Measurements from ENCODE around the gene PHKA1.
"Not testable (repeated sequence)": the region's sequence is repeated elsewhere in the genome, so short reads cannot be mapped to it uniquely, and the experiment has no call there.

Gene PHKA1

DNA sequence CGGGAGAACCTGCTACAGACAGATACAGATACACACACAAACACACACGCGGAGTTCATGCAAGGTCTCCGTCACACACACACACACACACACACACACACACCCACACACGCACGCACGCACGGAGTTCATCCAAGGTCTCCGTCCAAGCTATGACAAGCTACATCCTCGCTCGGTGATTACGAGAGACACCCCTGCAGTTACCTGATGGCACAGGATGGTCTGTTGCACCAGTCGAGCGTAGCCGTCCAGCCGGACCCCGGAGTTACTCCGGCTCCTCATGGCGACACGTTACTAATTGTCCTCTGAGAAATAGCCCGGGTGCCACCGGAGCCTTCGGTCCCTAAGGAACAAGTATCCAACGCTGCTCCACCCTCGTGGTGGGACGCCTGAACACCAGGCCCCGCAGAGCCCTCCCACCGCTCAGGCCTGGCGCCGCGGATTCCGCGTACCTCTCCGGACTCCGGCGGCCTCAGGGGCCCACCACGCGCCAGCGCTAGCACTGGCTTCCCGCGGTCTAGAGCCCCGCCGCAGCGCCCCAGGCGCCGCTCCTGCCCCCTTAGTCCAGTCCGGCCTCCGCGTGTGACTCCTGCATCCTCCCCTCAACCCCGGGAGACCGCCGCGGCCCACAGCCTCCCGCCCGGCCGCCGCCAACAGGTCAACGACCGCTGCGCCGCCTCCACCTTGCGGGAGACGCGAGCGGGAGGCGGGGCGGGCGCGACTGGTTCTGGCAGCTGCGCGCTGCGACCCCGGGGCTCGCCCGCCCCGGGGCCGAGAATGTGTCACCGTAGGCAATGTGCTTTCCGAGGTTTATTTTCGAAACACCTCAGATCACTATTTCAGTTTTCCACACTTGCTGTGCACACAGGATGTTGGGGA lies at the start of gene PHKA1:
PHKA1 (minus strand) TSS at position 708 of the 879 bp plus-strand sequence; CDS start at position 282, 426 bp downstream.
- peak in 23 of 58 donors; percentile 0 to 24 (median 2) for DNase-seq

DNA sequence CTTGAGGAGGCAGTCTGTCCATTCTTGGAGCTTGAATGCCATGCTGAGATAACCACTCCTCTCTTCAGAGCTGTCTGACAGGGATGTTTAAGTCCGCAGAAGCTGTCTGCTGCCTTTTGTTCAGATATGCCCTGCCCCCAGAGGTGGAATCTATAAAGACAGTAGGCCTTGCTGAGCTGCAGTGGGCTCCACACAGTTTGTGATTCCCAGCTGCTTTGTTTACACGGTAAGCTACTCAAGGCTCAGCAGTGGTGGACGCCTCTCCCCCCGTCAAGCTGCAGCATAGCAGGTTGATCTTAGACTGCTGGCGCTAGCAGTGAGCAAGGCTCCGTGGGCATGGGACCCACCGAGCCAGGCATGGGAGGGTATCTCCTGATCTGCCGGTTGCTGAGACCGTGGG lies 46.3 kb upstream of the PHKA1 start:
- DNase-seq, result not testable (repeated sequence)

DNA sequence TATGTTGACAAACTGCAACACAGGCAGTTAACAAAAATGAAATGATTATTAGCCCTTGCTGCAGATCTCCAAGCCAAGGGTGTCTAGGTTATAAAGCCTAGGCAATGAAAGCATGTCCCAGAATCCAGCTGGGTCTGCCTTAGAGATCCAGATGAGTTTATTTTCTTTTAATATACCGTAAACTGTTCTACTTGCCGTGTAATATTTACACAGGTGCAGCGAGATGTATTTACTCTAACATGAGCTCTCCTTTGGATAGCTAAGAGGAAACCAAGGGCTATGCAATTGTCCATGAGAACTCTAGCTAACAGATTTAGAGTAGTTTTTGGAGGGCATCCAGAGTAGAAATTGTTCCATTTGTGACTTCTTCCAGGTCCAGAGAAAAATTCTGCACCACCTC lies 34.4 kb upstream of the PHKA1 start:
- DNase-seq, result not testable (repeated sequence)

DNA sequence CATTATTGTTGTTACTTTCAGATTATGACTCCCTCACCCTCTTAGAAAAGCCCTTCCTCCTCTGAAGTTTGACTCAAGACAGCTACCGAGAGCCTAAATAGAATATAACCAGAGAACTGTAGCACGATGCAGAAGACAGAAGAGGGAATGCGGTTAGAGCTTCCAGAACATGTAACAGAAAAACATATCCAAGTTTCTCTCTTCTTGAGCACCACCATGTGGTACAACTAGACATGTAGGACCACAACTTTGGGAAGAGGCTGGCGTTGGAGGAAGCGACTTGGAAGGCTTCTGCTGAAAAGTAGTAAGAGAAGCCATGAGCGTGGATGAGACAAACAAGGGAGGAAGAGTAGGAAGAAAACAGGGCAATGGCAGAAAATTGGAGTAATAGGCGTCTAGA lies 31.4 kb upstream of the PHKA1 start:
- DNase-seq, result not testable (repeated sequence)

DNA sequence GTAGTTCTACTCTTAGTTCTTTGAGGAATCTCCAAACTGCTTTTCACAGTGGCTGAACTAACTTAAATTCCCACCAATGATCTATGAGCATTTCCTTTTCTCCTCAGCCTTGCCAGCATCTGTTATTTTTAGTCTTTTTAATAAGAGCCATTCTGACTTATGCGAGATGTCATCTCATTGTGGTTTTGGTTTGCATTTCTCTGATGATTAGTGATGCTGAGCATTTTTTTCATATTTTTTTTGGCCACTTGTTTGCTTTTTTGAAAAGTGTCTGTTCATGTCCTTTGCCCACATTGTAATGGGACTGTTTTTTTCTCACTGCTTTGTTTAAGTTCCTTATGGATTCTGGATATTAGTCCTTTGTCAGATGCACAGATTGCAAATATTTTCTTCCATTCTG lies 21.5 kb upstream of the PHKA1 start:
- no peak for DNase-seq

DNA sequence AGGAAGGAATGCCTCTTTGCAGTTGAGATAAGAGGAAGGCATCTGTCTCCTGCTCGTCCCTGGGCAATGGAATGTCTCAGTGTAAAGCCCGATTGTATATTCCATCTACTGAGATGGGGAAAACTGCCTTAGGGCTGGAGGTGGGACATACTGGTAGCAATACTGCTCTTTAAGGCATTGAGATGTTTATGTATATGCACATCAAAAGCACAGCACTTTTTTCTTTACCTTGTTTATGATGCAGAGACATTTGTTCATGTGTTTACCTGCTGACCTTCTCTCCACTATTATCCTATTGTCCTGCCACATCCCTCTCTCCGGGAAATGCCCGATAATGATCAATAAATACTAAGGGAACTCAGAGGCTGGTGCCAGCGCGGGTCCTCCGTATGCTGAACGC lies 19.5 kb upstream of the PHKA1 start:
- DNase-seq, result not testable (repeated sequence)

DNA sequence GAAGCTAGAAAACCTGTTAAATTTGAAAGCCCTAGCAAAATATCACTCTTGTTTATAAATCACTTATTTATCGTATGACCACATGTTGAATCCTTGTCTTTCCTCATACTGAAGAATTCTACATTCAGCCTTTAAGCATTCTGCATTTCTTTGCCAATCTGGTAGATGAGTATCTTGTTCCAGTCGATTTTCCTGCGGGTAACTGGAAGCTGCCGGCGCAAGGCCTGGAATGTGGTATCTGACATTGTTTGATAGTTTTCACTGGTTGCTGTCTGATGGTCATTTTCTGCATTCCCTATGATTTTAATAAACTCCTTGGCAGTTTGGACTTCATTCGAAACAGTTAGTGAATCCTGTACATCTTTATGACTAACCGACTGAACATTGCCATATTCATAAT lies 13.7 kb upstream of the PHKA1 start:
- DNase-seq, result no peak

DNA sequence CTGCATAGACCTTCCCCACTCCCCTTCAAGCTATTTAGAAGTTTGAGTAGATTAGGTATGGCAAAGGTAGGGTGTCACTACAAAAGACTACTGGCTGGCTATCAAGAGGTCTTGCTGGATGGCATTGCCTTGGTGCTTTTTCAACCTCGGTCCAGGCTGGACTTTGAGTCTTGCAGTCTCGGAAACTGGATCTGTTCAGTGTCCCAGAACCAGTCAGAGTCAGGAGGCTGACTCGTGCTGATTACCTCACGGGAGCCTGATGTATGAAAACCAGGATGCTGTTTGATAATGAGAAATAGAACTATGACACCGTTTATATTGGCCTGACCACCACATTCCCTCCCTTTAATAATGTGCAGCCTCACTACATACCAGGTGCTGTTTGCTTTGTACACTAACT lies 2.7 kb upstream of the PHKA1 start:
- DNase-seq, result no peak

DNA sequence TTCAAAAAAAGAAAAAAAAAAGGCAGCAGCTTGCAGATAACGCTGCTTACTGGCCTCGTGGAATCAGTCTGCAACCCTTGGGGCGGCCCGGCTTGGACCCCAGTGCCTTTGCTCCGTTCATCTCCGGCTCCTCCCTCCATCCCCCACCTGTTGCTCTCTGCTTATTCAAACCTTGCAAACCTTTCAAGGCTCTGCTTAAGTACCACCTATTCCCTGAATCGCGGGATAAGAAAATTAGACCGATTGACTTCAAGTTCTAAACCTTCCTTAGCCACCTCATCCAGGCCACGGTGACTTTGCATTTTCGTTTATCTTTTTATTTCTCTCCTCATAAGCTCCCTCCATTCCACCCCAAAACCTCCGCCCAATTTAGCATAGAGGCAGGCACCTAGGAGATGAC lies 1.4 kb upstream of the PHKA1 start:
- DNase-seq, result no peak

DNA sequence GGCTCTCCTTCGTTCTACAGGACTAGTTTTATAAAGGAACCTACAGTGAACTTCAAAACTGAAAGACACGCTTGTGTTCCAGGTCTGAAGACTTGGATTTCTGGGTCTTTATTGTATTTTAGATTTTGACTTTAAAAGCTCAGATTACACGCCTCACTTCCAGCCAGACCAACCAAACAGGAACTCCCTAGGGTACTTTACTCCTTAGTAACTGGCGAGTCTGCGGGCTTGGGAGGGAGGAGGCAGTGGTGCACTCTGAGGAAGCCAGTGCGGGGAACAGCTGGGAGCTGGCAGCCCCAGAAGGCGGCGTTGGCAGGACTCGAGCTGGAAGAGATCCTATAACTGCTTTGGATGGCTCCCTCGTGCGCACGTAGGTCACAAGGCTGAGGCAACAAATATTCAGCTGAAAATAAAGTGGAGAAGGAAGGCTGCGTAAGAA lies 391 bp upstream of the PHKA1 start:
- DNase-seq, result peak in 51 of 58 donors; percentile 0 to 51 (median 13)

DNA sequence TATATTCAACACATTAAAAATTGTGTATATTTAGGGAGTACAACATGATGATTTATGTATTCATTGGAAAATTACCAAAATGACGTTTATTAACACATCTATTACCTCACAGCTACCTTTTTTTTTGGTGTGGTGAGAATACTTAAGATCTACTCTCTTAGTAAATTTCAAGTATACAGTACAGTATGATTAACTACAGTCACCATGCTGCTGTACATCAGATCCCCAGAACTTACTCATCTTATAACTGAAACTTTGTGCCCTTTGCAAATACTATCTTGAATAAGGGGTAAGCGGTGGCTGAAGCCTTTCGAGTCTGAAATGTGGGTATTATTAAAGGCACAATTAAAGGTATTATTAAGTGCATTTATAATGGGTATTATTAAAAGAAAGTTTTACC lies 976 bp downstream of the PHKA1 start:
- DNase-seq, result no peak

DNA sequence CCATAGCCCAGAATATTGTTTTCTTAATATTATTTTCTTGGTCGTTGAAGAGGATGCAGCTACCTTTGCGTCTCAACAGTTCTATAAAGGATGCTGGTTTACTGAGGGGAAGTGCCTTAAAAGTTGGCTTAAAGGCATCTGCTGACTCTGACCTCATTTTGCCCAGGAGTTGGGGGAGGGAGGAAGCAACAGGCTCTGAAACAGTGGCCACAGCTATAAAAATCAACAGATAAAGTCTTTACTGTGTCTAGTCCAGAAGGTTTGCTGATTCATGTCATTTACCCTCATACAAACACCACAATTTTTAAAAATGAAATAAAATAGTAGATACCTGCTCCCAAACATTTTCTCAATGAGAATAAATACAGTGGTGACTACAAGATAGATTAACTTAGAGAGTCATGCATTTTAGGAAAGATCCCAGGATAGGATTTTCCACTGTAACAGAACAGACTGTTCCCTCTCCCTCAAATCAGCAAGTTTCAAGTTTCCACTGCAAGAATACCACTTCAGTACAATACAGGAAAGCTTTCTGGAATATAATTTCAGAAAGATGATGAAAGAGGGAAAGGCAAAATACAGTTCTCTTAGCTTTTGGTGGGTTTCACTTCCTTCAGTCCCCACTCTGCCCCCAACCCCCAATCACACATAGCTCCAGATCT lies 1.9 kb downstream of the PHKA1 start:
- no peak for DNase-seq

DNA sequence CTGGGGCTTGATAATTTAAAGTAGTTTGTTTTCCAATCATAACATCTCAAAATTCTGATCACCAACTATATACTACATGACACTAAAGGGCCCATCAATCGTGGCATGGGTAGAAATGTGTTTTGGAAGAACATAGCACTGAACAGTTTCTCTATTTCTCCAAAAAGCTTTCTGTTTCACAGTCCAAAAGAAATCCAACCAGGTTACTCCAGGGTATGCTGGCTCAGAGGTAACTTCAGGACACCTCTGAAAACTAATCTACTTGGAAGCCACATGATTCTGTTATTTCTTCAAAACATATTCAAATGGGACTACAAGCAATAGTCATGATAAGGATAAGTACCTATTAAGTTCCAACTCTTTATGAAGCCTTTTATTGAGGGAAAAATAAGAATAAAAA lies 8.3 kb downstream of the PHKA1 start:
- DNase-seq, result no peak

DNA sequence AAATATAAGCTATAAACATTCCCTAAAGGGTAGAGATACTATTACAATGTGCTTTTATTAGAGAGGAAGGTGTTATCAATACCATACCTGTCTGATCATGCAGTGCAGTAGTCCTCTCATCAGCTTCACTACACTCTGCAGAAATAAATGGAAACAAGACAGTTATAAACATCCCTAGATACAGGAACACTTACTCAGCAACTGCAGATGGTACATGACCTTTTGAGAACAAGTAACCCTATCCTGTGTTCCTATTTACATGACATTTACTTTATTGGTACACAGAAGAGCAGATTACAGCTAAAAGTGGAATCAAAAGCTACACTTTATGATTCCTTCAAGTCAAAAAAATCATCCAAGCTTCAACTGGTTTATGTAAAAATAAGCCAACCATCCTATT lies 9.0 kb downstream of the PHKA1 start:
- DNase-seq, result no peak

DNA sequence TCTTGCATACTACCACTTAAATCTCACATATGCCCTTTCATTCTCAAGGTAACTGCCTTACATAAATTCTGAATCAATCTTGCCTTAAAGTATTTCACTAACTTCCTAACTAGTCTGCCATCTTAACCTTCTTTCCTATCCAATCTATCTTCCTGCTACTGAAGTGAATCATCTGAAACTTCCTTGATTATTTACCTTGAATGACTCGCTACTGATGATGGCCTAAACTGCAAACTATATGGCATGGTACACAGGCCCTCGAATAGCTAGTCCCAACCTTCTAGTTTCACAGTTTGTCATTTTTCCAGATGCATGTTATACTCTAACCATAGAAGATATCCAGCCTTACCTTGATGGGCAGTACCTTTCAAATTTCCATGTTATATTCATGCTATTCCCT lies 19.9 kb downstream of the PHKA1 start:
- DNase-seq, result no peak

DNA sequence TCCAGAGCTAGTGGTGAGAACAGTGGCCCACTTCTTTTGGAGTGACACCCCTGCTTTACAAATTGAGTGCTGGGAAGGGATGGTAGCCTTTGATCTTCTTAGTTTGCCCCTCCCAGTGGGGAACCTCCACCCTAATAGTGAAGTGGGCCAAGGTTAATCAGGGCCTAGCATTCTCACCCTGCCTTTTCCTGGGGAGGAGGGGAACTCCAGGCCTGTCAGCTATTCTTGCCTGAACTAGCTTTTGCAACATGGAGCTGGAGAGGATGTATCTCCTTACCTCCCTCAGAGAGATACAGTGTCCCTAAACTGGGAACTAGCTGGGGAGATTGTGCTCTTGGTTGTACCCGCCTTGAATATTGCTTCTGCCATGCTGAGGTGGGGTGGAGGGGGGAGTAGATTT lies 20.6 kb downstream of the PHKA1 start:
- peak in 3 of 58 donors; percentile 0 to 1 (median 1) for DNase-seq

DNA sequence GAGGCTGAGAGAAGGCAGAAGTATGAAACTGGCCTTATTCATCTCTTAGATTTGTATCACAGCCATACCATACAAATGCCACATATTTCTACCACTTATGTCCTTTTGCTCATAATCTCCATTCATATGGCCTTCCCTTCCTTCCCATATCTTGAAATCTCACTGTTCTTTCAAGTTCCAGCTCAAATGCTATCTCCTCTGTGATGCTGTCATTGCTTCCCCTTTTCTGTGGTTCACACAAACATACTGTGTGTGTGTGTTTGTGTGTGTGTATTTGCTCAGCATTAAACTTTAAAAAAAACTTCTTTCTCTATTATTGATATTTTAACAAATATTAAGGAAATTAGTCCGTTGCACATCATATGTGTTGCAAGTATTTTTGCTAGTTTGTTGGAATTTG lies 26.7 kb downstream of the PHKA1 start:
- DNase-seq, result no peak

DNA sequence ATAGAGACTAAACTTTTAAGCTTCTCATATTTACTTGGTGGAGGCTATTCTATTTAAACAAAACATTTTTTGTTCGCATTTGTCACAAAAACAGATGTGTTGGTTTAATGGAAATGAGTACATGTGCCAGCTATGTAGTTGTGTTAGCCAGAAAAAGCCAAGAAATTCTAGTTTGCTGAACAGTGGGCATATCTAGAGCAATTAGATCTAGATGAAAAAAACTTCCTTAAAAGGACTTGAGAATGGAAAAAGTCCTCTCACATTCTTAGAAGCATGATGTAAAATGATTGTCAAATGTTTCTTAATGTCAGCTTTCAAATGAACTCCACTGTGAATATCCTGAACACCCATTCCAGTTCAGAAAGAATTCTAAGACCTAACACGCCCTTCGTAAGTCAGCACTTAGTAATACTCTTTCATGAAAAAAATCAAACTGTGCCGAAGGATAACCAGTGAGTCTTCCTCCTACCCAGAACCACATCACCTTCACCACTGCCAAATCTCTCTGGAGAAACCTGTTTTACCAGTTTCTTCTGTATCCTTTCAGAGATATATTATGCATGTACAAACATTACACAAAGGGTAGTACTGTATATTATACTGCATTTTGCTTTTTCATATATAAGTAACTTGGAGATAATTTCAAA lies 28.2 kb downstream of the PHKA1 start:
- no peak for DNase-seq

DNA sequence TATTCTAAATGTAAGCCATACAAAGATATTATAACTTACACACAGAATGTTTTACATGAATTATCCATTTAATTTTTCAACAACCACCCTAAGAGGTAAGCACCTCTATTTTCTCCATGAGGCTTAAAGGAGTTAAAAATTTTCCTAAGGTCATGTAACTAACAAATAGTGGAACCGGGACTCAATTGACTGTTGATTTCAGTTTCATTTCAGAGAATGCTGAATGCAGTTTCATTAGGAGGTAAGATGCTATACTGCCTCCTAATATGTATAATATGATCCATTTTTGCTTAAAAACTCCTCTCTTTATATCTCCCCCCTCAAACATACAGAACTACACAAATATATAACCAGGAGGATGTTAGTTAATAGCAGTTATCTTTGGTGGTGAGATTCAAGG lies 29.1 kb downstream of the PHKA1 start:
- DNase-seq, result no peak

DNA sequence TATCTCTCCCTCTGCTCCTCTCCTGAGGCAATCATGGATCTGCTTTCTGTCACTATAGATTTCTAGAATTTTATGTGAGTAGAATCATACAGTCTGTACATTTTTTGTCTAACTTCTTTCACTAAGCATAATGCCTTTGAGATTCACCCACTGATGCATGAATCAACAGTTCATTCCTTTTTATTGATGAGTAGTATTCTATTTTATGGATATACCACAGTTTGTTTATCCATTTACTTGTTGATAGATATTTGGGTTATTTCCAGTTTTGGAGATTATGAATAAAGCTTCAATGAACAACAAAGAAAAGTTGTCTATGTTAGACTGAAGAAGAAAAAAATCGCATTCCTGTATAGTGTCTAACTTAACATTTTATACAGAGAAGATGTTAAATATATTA lies 30.5 kb downstream of the PHKA1 start:
- no peak for DNase-seq

DNA sequence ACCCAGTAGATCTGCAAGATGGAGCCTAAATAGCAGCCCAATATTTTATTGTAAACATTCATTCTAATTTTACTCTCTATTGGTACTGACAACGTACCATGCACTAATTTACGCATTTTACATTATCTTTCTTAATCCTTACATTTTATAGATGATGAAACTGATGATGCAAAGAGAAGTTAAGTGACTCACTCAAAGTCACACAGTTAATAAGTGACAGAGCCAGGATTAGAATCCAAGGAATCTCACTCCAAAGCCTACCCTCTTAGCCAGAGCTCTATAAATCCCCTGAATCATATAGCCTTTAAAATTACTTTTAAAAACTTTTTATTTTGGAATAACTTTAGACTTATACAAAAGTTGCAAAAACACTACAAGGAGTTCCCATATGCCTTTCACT lies 37.6 kb downstream of the PHKA1 start:
- no peak for DNase-seq

DNA sequence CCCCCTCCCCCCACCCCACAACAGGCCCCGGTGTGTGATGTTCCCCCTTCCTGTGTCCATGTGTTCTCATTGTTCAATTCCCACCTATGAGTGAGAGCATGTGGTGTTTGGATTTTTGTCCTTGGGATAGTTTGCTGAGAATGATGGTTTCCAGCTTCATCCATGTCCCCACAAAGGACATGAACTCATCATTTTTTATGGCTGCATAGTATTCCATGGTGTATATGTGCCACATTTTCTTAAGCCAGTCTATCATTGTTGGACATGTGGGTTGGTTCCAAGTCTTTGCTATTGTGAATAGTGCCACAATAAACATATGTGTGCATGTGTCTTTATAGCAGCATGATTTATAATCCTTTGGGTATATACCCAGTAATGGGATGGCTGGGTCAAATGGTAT lies 40.2 kb downstream of the PHKA1 start:
- not testable (repeated sequence) for DNase-seq
